ENCODE data around the gene SNX13. TPM values are rescaled to one million over a fixed set of nuclear protein-coding genes. Genes with fewer than 3 reads are reported as not detected.

Gene SNX13, protein sequence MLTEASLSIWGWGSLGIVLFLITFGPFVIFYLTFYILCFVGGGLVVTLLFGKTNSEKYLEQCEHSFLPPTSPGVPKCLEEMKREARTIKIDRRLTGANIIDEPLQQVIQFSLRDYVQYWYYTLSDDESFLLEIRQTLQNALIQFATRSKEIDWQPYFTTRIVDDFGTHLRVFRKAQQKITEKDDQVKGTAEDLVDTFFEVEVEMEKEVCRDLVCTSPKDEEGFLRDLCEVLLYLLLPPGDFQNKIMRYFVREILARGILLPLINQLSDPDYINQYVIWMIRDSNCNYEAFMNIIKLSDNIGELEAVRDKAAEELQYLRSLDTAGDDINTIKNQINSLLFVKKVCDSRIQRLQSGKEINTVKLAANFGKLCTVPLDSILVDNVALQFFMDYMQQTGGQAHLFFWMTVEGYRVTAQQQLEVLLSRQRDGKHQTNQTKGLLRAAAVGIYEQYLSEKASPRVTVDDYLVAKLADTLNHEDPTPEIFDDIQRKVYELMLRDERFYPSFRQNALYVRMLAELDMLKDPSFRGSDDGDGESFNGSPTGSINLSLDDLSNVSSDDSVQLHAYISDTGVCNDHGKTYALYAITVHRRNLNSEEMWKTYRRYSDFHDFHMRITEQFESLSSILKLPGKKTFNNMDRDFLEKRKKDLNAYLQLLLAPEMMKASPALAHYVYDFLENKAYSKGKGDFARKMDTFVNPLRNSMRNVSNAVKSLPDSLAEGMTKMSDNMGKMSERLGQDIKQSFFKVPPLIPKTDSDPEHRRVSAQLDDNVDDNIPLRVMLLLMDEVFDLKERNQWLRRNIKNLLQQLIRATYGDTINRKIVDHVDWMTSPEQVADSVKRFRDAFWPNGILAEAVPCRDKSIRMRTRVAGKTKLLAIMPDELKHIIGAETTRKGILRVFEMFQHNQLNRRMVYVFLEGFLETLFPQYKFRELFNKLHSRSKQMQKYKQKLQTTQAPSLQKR
- 39.9 and 41.2 TPM in 2 replicates for total RNA-seq

DNA sequence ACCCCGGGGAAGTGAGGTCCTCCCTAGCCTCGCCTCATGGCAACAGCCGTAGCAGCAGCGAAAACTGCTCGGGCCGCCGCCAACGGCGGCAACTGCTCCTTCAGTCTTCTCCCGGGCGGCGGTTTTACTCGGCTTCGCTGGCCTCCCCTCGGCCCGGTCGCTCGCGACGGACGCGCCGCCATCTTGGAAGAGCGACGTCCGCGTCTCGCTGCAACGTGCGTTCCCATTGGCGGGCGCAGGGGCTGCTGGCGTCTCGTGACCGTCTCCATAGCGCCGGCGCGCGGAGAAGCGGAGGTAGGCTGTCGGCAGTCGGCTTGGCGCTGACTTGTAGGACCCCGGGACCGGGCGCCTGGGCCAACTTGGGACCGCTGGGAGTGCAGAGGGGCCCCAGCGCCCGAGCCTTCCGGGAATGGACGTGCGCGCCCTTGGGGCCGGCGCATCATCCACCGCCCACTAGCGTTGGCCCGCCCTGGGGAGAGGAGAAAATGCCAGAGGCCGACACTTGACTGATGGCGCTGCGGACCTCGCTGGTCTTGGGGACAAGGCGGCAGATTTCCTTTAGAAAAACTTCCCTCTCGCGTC is at the start of gene SNX13:
TSS of gene SNX13 (minus strand) at position 193 of the 582 bp plus-strand sequence. CDS start 199 bp downstream, outside the sequence.

Other genes starting within 250 kb of the SNX13 start
- gene PRPS1L1, start 87.4 kb upstream of the SNX13 start, total RNA-seq: not detected in 2 replicates

All from subcutaneous preadipocyte (primary cell).